PC-9 (cell line): Measurements from ENCODE around the gene NR2F1-AS1.

ENCODE experiments used
- EZH2 ChIP-seq: fragments of 200-600 bp; sonication (generic); IDR thresholded peaks from 2 replicates; pipeline ENCODE4 v1.8.0; 2017; ENCODE audit warnings: antibody characterized with exemption, low read depth
- TF ChIP-seq, protein P1 (sequence below): fragments of 200-600 bp; sonication (generic); conservative IDR thresholded peaks from 2 replicates; pipeline ENCODE4 v1.6.1; 2017; ENCODE audit warnings: mixed run types, antibody characterized with exemption, mild to moderate bottlenecking, moderate library complexity

- TF ChIP-seq, protein P1, sequence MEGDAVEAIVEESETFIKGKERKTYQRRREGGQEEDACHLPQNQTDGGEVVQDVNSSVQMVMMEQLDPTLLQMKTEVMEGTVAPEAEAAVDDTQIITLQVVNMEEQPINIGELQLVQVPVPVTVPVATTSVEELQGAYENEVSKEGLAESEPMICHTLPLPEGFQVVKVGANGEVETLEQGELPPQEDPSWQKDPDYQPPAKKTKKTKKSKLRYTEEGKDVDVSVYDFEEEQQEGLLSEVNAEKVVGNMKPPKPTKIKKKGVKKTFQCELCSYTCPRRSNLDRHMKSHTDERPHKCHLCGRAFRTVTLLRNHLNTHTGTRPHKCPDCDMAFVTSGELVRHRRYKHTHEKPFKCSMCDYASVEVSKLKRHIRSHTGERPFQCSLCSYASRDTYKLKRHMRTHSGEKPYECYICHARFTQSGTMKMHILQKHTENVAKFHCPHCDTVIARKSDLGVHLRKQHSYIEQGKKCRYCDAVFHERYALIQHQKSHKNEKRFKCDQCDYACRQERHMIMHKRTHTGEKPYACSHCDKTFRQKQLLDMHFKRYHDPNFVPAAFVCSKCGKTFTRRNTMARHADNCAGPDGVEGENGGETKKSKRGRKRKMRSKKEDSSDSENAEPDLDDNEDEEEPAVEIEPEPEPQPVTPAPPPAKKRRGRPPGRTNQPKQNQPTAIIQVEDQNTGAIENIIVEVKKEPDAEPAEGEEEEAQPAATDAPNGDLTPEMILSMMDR: no peak
- TF ChIP-seq EZH2: no peak
These were observed 8.2 kb downstream of the NR2F1-AS1 start for GRCh38 chr5:93572608-93573353.
